Measurements from ENCODE around the gene TMPRSS11E. TPM values are rescaled to one million over a fixed set of nuclear protein-coding genes. Genes with fewer than 3 reads are reported as not detected.

Gene TMPRSS11E, protein sequence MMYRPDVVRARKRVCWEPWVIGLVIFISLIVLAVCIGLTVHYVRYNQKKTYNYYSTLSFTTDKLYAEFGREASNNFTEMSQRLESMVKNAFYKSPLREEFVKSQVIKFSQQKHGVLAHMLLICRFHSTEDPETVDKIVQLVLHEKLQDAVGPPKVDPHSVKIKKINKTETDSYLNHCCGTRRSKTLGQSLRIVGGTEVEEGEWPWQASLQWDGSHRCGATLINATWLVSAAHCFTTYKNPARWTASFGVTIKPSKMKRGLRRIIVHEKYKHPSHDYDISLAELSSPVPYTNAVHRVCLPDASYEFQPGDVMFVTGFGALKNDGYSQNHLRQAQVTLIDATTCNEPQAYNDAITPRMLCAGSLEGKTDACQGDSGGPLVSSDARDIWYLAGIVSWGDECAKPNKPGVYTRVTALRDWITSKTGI
- total RNA-seq (2022; extraction: Qiagen RNA extraction; ENCODE audit: low read depth): not detected in 5 replicates

DNA sequence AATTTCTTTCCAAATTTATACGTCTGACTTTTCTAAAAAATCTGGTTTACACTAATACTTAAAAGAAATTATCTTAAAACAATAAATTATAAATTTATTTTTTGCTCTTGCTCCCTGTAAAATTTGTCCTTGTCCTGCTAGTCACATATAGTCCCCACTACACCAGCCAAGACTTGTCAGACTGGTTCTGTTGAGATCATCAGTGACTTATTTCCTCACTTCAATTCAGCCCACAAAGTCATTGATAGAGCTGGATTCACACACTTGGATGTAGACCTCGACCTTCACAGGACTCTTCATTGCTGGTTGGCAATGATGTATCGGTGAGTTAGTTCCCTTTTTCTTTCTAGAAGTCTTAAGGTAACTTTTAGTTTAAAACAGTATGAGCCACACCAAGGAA lies at the start of gene TMPRSS11E:
Gene TMPRSS11E (plus strand): TSS at position 263 of the 400 bp plus-strand sequence. CDS start 50 bp downstream, at position 313.

Other genes starting within 250 kb of the TMPRSS11E start
- gene TMPRSS11B, start 201.8 kb upstream of the TMPRSS11E start, total RNA-seq (2022; extraction: Qiagen RNA extraction; ENCODE audit: low read depth): not detected in 5 replicates
- gene YTHDC1, start 97.4 kb upstream of the TMPRSS11E start, total RNA-seq (2022; extraction: Qiagen RNA extraction; ENCODE audit: low read depth): 30.5 to 41.8 TPM (median 34.5 TPM) in 5 replicates
- not detected in 5 replicates for gene UGT2B17, start 128.9 kb downstream of the TMPRSS11E start, total RNA-seq (2022; extraction: Qiagen RNA extraction; ENCODE audit: low read depth)
- 0.06 to 0.19 TPM in 2 of 5 replicates, not detected in the others for gene UGT2B15, start 223.2 kb downstream of the TMPRSS11E start, total RNA-seq (2022; extraction: Qiagen RNA extraction; ENCODE audit: low read depth)

Data from A549 treated with ZK216348 at 1 μM for 4 hours (cell line).